CD14-positive monocyte (primary cell): ENCODE data around the gene NCOA6. TPM values are rescaled to one million over a fixed set of nuclear protein-coding genes. Genes with fewer than 3 reads are reported as not detected.

ENCODE experiments used
- DNase-seq, 3 donors: peaks; one replicate each; pipeline ENCODE4 v3.0.0-alpha.2; 2011 to 2022
- H2AFZ ChIP-seq: 2 replicates; pipeline ENCODE4 v1.6.0; 2012; ENCODE audit warnings: mild to moderate bottlenecking, low read depth, low read length, inconsistent platforms; ENCODE audit not compliant: insufficient read depth, poor library complexity, severe bottlenecking
- H3K27ac ChIP-seq, 2 donors: 1 replicate in 1 of 2; 2 replicates in 1 of 2; pipeline ENCODE4 v1.5.1; 2012 to 2013; ENCODE audit warnings: low read length in 2 of 2, control low read depth in 1 of 2, inconsistent platforms in 1 of 2, low read depth in 1 of 2, mild to moderate bottlenecking in 1 of 2
- H3K27me3 ChIP-seq, 2 donors: one replicate each; pipeline versions ENCODE4 v1.6.0 to v1.6.1; 2011 to 2013; ENCODE audit warnings: low read length in 2 of 2; ENCODE audit not compliant: control insufficient read depth in 2 of 2, insufficient read depth in 2 of 2
- H3K36me3 ChIP-seq, 2 donors: replicated peaks in 1 of 2; 1 replicate in 1 of 2; 2 replicates in 1 of 2; pipeline versions ENCODE4 v1.5.1 to v1.6.1; 2012 to 2013; ENCODE audit warnings: low read length in 2 of 2, control low read depth in 1 of 2, inconsistent platforms in 1 of 2, mild to moderate bottlenecking in 1 of 2; ENCODE audit not compliant: insufficient read depth in 2 of 2, control insufficient read depth in 1 of 2
- H3K4me1 ChIP-seq, 2 donors: 1 replicate in 1 of 2; 2 replicates in 1 of 2; pipeline versions ENCODE4 v1.5.1 to v1.6.1; 2012 to 2013; ENCODE audit warnings: low read length in 2 of 2, control low read depth in 1 of 2, inconsistent platforms in 1 of 2, mild to moderate bottlenecking in 1 of 2, moderate library complexity in 1 of 2; ENCODE audit not compliant: insufficient read depth in 2 of 2, control insufficient read depth in 1 of 2
- H3K4me2 ChIP-seq: replicated peaks from 2 replicates; pipeline ENCODE3; 2012; ENCODE audit warnings: low read length, moderate library complexity, mild to moderate bottlenecking; ENCODE audit not compliant: poor library complexity, severe bottlenecking; ENCODE audit errors: extremely low read depth
- H3K4me3 ChIP-seq, 3 experiments: fragments of 200-600 bp in 1 of 3; sonication (generic) in 1 of 3; replicated peaks in 1 of 3; 1 replicate in 2 of 3; 2 replicates in 1 of 3; pipeline ENCODE4 v1.5.1; 2011 to 2013; ENCODE audit warnings: low read length in 3 of 3, mild to moderate bottlenecking in 3 of 3, control low read depth in 2 of 3, low read depth in 2 of 3, inconsistent platforms in 1 of 3, moderate library complexity in 1 of 3
- H3K79me2 ChIP-seq: 2 replicates; pipeline ENCODE4 v1.6.0; 2012; ENCODE audit warnings: mild to moderate bottlenecking, control low read depth, inconsistent platforms, low read length, moderate library complexity; ENCODE audit not compliant: insufficient read depth
- H3K9ac ChIP-seq: 2 replicates; pipeline ENCODE4 v1.6.0; 2017; ENCODE audit warnings: low read length, mild to moderate bottlenecking; ENCODE audit not compliant: insufficient read depth, poor library complexity, severe bottlenecking
- H3K9me3 ChIP-seq, 2 donors: replicated peaks in 1 of 2; 1 replicate in 1 of 2; 2 replicates in 1 of 2; pipeline versions ENCODE4 v1.5.1 to v1.6.1; 2012 to 2013; ENCODE audit warnings: low read length in 2 of 2, control low read depth in 1 of 2; ENCODE audit not compliant: control insufficient read depth in 1 of 2, insufficient read depth in 1 of 2
- H4K20me1 ChIP-seq: 2 replicates; pipeline ENCODE4 v1.6.0; 2012; ENCODE audit warnings: mild to moderate bottlenecking, low read length, control low read depth, moderate library complexity; ENCODE audit not compliant: insufficient read depth
- H3K27ac Mint-ChIP-seq, 7 donors: one replicate each; pipeline ENCODE4 v1.8.0; 2020; ENCODE audit warnings: mild to moderate bottlenecking in 7 of 7, mixed read lengths in 7 of 7, moderate library complexity in 6 of 7, inconsistent platforms in 2 of 7
- H3K27me3 Mint-ChIP-seq, 3 donors: one replicate each; pipeline ENCODE4 v1.8.0; 2021 to 2022; ENCODE audit warnings: low read depth in 3 of 3, mild to moderate bottlenecking in 3 of 3, mixed read lengths in 3 of 3, moderate library complexity in 3 of 3, inconsistent platforms in 1 of 3
- H3K36me3 Mint-ChIP-seq, 2 donors: one replicate each; pipeline ENCODE4 v1.8.0; 2020; ENCODE audit warnings: mixed read lengths in 2 of 2, inconsistent platforms in 1 of 2, mild to moderate bottlenecking in 1 of 2
- H3K4me1 Mint-ChIP-seq: one replicate; pipeline ENCODE4 v1.8.0; 2020; ENCODE audit warnings: mild to moderate bottlenecking, mixed read lengths
- H3K4me3 Mint-ChIP-seq, 2 donors: one replicate each; pipeline ENCODE4 v1.8.0; 2020; ENCODE audit warnings: mild to moderate bottlenecking in 2 of 2, mixed read lengths in 2 of 2, moderate library complexity in 1 of 2
- H3K9me3 Mint-ChIP-seq, 7 donors: one replicate each; pipeline ENCODE4 v1.8.0; 2020 to 2022; ENCODE audit warnings: mixed read lengths in 7 of 7, mild to moderate bottlenecking in 6 of 7, moderate library complexity in 6 of 7, inconsistent platforms in 2 of 7
- WGBS: methylation state at CpG from one replicate; pipeline ENCODE4 v1.1.5; 2013; ENCODE audit warnings: missing lambda C conversion rate; ENCODE audit not compliant: insufficient coverage; 5-methylcytosine and 5-hydroxymethylcytosine counted together
- intact Hi-C, 2 donors: fragments of 100-400 bp; cut with micrococcal nuclease; formaldehyde crosslinking; loops; one replicate each; pipeline versions ENCODE4 v1.15.0 to v1.15.1; 2023
- polyA plus RNA-seq, 3 donors: library from polyadenylated mRNA; depleted of rRNA in 1 of 3; unstranded in 2 of 3; stranded (reverse) in 1 of 3; fragments of 300-500 nt in 2 of 3; fragments of >200 nt in 1 of 3; fragmentation: Illumina TruSeq in 2 of 3; gene quantifications; 1 replicate in 2 of 3; 2 replicates in 1 of 3; pipeline ENCODE4 v1.2.3, GENCODE V29; 2012 to 2021
- TF ChIP-seq, protein P1 (sequence below): fragments of 200-600 bp; IDR thresholded peaks from one replicate; pipeline ENCODE4 v1.8.0; 2022; ENCODE audit warnings: antibody characterized with exemption, mild to moderate bottlenecking

NCOA6 gene
- polyA plus RNA-seq, 3 donors = 2.8 to 19.0 (median 3.9) TPM

DNA sequence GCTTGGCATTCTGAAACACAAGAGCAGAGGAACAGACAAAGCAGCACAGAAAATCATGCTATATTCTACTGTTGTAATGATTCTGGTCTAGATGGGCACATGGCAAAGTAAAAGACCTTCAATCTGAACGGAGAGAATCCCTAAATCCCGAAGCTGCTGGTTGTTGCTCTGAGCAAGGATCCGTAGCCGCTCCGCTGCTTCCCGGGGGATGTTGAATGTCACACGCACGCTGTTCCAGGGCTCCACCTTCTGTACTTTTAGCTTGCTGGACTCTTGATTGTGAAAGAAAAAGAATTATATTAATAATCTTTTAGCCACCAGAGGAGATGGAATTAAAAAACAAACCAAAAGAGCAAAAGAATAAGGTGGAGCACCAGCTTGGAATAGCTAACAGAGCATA, 49.3 kb downstream of the NCOA6 start:
- H3K4me2 ChIP-seq = no peak overlapping the region
- H3K4me1 ChIP-seq = no peaks in the 10 kb centered on the region
- no peak overlapping the region for H3K9ac ChIP-seq
- Mint-ChIP-seq H3K27me3 (no peaks in the 10 kb centered on the region), H3K4me1 (no peaks in the 10 kb centered on the region), H3K9me3 (no peaks in the 10 kb centered on the region), H3K4me3 (no peak overlapping the region), H3K27ac (no peak overlapping the region), H3K36me3 (peaks cover 46 to 81% of the 10 kb centered on the region in 2 donors)
- no peak overlapping the region for H3K27ac ChIP-seq
- no peak for DNase-seq
- intact Hi-C loops = no loop called here
- no peaks in the 10 kb centered on the region for H3K9me3 ChIP-seq
- TF ChIP-seq, protein P1, sequence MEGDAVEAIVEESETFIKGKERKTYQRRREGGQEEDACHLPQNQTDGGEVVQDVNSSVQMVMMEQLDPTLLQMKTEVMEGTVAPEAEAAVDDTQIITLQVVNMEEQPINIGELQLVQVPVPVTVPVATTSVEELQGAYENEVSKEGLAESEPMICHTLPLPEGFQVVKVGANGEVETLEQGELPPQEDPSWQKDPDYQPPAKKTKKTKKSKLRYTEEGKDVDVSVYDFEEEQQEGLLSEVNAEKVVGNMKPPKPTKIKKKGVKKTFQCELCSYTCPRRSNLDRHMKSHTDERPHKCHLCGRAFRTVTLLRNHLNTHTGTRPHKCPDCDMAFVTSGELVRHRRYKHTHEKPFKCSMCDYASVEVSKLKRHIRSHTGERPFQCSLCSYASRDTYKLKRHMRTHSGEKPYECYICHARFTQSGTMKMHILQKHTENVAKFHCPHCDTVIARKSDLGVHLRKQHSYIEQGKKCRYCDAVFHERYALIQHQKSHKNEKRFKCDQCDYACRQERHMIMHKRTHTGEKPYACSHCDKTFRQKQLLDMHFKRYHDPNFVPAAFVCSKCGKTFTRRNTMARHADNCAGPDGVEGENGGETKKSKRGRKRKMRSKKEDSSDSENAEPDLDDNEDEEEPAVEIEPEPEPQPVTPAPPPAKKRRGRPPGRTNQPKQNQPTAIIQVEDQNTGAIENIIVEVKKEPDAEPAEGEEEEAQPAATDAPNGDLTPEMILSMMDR = no peak
- H3K4me3 ChIP-seq = no peak overlapping the region
- H2AFZ ChIP-seq = no peak overlapping the region
- WGBS = 100% methylated on average over 6 of the region's 8 CpGs
- H3K79me2 ChIP-seq = no peaks in the 10 kb centered on the region
- H4K20me1 ChIP-seq = no peaks in the 10 kb centered on the region
- no peaks in the 10 kb centered on the region for H3K27me3 ChIP-seq
- peaks cover 62 to 80% of the 10 kb centered on the region in 2 donors for H3K36me3 ChIP-seq

DNA sequence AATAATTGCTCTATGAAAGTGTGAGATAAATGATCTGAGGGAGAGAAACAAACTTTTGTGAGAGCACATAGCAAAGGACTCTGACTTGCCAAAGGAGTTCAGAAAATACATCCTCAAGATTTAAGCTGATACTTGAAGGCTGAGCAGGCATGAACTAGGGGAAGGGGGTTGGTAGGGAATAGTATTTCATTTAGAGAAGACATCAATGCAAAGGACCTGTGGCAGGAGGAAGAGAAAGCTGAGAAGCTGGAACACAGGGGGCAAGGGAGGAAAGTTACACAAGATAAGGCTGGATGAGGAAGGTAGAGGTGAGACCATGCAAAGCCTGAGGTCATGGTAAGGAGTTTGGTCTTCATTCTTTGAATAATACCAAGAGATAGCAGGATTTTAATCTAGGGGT, 50.6 kb downstream of the NCOA6 start:
- Histone ChIP-seq H3K9me3 (no peaks in the 10 kb centered on the region), H3K4me2 (no peak overlapping the region), H3K27ac (no peak overlapping the region), H3K36me3 (peaks cover 54 to 78% of the 10 kb centered on the region in 2 donors), H2AFZ (no peak overlapping the region), H3K4me1 (no peaks in the 10 kb centered on the region), H3K4me3 (no peak overlapping the region), H3K27me3 (no peaks in the 10 kb centered on the region), H4K20me1 (no peaks in the 10 kb centered on the region), H3K9ac (no peak overlapping the region), H3K79me2 (no peaks in the 10 kb centered on the region)
- TF ChIP-seq, protein P1 = no peak
- Mint-ChIP-seq H3K36me3 (peaks cover 42 to 78% of the 10 kb centered on the region in 2 donors), H3K9me3 (no peaks in the 10 kb centered on the region), H3K4me1 (no peaks in the 10 kb centered on the region), H3K27me3 (no peaks in the 10 kb centered on the region), H3K4me3 (no peak overlapping the region), H3K27ac (no peak overlapping the region)
- DNase-seq = no peak
- intact Hi-C loops = no loop called here
